Rectal smooth muscle tissue (tissue), 1 donor: Measurements from ENCODE around the gene RBM47.

Experiments
- H3K27ac ChIP-seq: one replicate; pipeline ENCODE4 v1.7.0; 2013; ENCODE audit warnings: low read depth, low read length, inconsistent platforms
- H3K27me3 ChIP-seq: one replicate; pipeline ENCODE4 v1.7.0; 2013; ENCODE audit warnings: low read length; ENCODE audit not compliant: control insufficient read depth, insufficient read depth
- H3K36me3 ChIP-seq: one replicate; pipeline ENCODE4 v1.7.0; 2013; ENCODE audit warnings: low read length; ENCODE audit not compliant: control insufficient read depth, insufficient read depth
- H3K4me1 ChIP-seq: one replicate; pipeline ENCODE4 v1.7.0; 2013; ENCODE audit warnings: low read length; ENCODE audit not compliant: control insufficient read depth, insufficient read depth
- H3K4me3 ChIP-seq: one replicate; pipeline ENCODE4 v1.7.0; 2013; ENCODE audit warnings: low read length
- H3K9ac ChIP-seq: one replicate; pipeline ENCODE4 v1.7.0; 2013; ENCODE audit warnings: low read length

RBM47 gene

GRCh38 chr4:40506492-40506891 lies 123.2 kb downstream of the RBM47 start:
- no peaks in the 10 kb centered on the region for H3K27me3 ChIP-seq
- no peak overlapping the region for H3K9ac ChIP-seq
- H3K4me1 ChIP-seq, result no peaks in the 10 kb centered on the region
- H3K4me3 ChIP-seq, result no peak overlapping the region
- H3K27ac ChIP-seq, result no peak overlapping the region
- no peaks in the 10 kb centered on the region for H3K36me3 ChIP-seq

- no peak overlapping the region for H3K27ac ChIP-seq
- H3K4me3 ChIP-seq, result no peak overlapping the region
- no peak overlapping the region for H3K9ac ChIP-seq
- no peaks in the 10 kb centered on the region for H3K27me3 ChIP-seq
- no peaks in the 10 kb centered on the region for H3K4me1 ChIP-seq
- H3K36me3 ChIP-seq, result no peaks in the 10 kb centered on the region
Measured at GRCh38 chr4:40506066-40506465, 123.6 kb downstream of the RBM47 start.

GRCh38 chr4:40502934-40503333 lies 126.7 kb downstream of the RBM47 start:
- Histone ChIP-seq H3K27ac (no peak overlapping the region), H3K9ac (no peak overlapping the region)

GRCh38 chr4:40502220-40502619 lies 127.4 kb downstream of the RBM47 start:
- Histone ChIP-seq H3K4me3 (no peak overlapping the region), H3K27ac (no peak overlapping the region), H3K9ac (no peak overlapping the region), H3K4me1 (no peaks in the 10 kb centered on the region), H3K36me3 (no peaks in the 10 kb centered on the region), H3K27me3 (no peaks in the 10 kb centered on the region)

More at GRCh38 chr4:40502934-40503333, 126.7 kb downstream of the RBM47 start:
- Histone ChIP-seq H3K36me3 (no peaks in the 10 kb centered on the region), H3K4me1 (no peaks in the 10 kb centered on the region), H3K27me3 (no peaks in the 10 kb centered on the region), H3K4me3 (no peak overlapping the region)

GRCh38 chr4:40500781-40501180 lies 128.9 kb downstream of the RBM47 start:
- Histone ChIP-seq H3K9ac (no peak overlapping the region), H3K4me1 (no peaks in the 10 kb centered on the region), H3K4me3 (no peak overlapping the region), H3K27me3 (no peaks in the 10 kb centered on the region), H3K36me3 (no peaks in the 10 kb centered on the region), H3K27ac (no peak overlapping the region)

GRCh38 chr4:40493160-40493559 lies 136.5 kb downstream of the RBM47 start:
- Histone ChIP-seq H3K4me1 (no peaks in the 10 kb centered on the region), H3K4me3 (no peak overlapping the region)

GRCh38 chr4:40492691-40493090 lies 137.0 kb downstream of the RBM47 start:
- Histone ChIP-seq H3K9ac (no peak overlapping the region), H3K36me3 (no peaks in the 10 kb centered on the region), H3K4me1 (no peaks in the 10 kb centered on the region), H3K27me3 (no peaks in the 10 kb centered on the region), H3K27ac (no peak overlapping the region), H3K4me3 (no peak overlapping the region)

More at GRCh38 chr4:40493160-40493559, 136.5 kb downstream of the RBM47 start:
- Histone ChIP-seq H3K27me3 (no peaks in the 10 kb centered on the region), H3K36me3 (no peaks in the 10 kb centered on the region), H3K9ac (no peak overlapping the region), H3K27ac (no peak overlapping the region)

- Histone ChIP-seq H3K36me3 (no peaks in the 10 kb centered on the region), H3K4me1 (no peaks in the 10 kb centered on the region), H3K9ac (no peak overlapping the region), H3K27ac (no peak overlapping the region), H3K27me3 (no peaks in the 10 kb centered on the region), H3K4me3 (no peak overlapping the region)
Measured at GRCh38 chr4:40490481-40490880, 139.2 kb downstream of the RBM47 start.

- no peaks in the 10 kb centered on the region for H3K27me3 ChIP-seq
- no peaks in the 10 kb centered on the region for H3K36me3 ChIP-seq
- H3K4me3 ChIP-seq, result no peak overlapping the region
- H3K27ac ChIP-seq, result no peak overlapping the region
- H3K9ac ChIP-seq, result no peak overlapping the region
- no peaks in the 10 kb centered on the region for H3K4me1 ChIP-seq
Measured at GRCh38 chr4:40489961-40490360, 139.7 kb downstream of the RBM47 start.

- H3K9ac ChIP-seq, result no peak overlapping the region
- H3K4me3 ChIP-seq, result no peak overlapping the region
- no peak overlapping the region for H3K27ac ChIP-seq
- no peaks in the 10 kb centered on the region for H3K27me3 ChIP-seq
- no peaks in the 10 kb centered on the region for H3K4me1 ChIP-seq
- H3K36me3 ChIP-seq, result no peaks in the 10 kb centered on the region
Measured at GRCh38 chr4:40486534-40486933, 143.1 kb downstream of the RBM47 start.

GRCh38 chr4:40484346-40485090 lies 145.1 kb downstream of the RBM47 start:
- no peaks in the 10 kb centered on the region for H3K4me1 ChIP-seq
- H3K27me3 ChIP-seq, result no peaks in the 10 kb centered on the region
- H3K9ac ChIP-seq, result no peak overlapping the region
- no peaks in the 10 kb centered on the region for H3K36me3 ChIP-seq
- no peak overlapping the region for H3K27ac ChIP-seq
- no peak overlapping the region for H3K4me3 ChIP-seq

- H3K36me3 ChIP-seq, result no peaks in the 10 kb centered on the region
- no peaks in the 10 kb centered on the region for H3K27me3 ChIP-seq
- no peaks in the 10 kb centered on the region for H3K4me1 ChIP-seq
- no peak overlapping the region for H3K27ac ChIP-seq
- no peak overlapping the region for H3K4me3 ChIP-seq
- H3K9ac ChIP-seq, result no peak overlapping the region
Measured at GRCh38 chr4:40482985-40483647, 146.5 kb downstream of the RBM47 start.

- Histone ChIP-seq H3K27me3 (no peaks in the 10 kb centered on the region), H3K9ac (no peak overlapping the region), H3K4me3 (no peak overlapping the region), H3K4me1 (no peaks in the 10 kb centered on the region), H3K36me3 (no peaks in the 10 kb centered on the region), H3K27ac (no peak overlapping the region)
Measured at GRCh38 chr4:40481977-40482376, 147.7 kb downstream of the RBM47 start.
